Measurements from ENCODE around the gene PDE4B. TPM values are rescaled to one million over a fixed set of nuclear protein-coding genes. Genes with fewer than 3 reads are reported as not detected.

Gene PDE4B
- total and polyA plus RNA-seq, 2 of the 13 experiments (the other 11 are each of a cell fraction or from before 2014, with no cell fraction given) = not detected

GRCh38 chr1:66372522-66373101 is 579.9 kb downstream of the PDE4B start (continued):
- TF ChIP-seq ZNF280D (CRISPR knock-in tag; IDR thresholded peaks at IDR 0.05) (no peak), KAT8 (CRISPR knock-in tag; IDR thresholded peaks at IDR 0.05) (no peak), ZFP36 (IDR thresholded peaks at IDR 0.05; ENCODE audit: borderline replicate concordance, low read depth, low read length, partially characterized antibody) (no peak), ADNP (CRISPR knock-in tag; IDR thresholded peaks at IDR 0.05) (no peak), MXD1 (CRISPR knock-in tag; IDR thresholded peaks at IDR 0.05) (no peak), GRHL1 (CRISPR knock-in tag; conservative IDR thresholded peaks at IDR 0.05) (no peak)

- Histone ChIP-seq H3K27ac (ENCODE audit: extremely low read length, insufficient read depth, low read length) (no peak overlapping the region), H2AFZ (ENCODE audit: low read length) (no peak overlapping the region), H3K4me2 (ENCODE audit: low read depth, low read length) (no peak overlapping the region), H3K9me3 (ENCODE audit: low read length) (no peaks in the 10 kb centered on the region), H3K36me3 (replicated peaks in 1 of 2; ENCODE audit: control insufficient read depth in 1 of 2, insufficient read depth in 2 of 2, low read length in 2 of 2) (no peaks in the 10 kb centered on the region), H3K9ac (ENCODE audit: insufficient read depth, low read depth, low read length) (no peak overlapping the region), H3K4me3 (replicated peaks in 1 of 3; ENCODE audit: insufficient read depth in 1 of 3, low read depth in 2 of 3, low read length in 3 of 3) (no peak overlapping the region), H4K20me1 (ENCODE audit: insufficient read depth, low read length) (no peaks in the 10 kb centered on the region), H3K27me3 (ENCODE audit: control insufficient read depth in 1 of 2, insufficient read depth in 2 of 2, low read length in 2 of 2) (no peaks in the 10 kb centered on the region; a peak in 1 of 5 replicates), H3K4me1 (ENCODE audit: insufficient read depth, low read length) (no peaks in the 10 kb centered on the region), H3K79me2 (ENCODE audit: insufficient read depth, low read length) (no peaks in the 10 kb centered on the region)
- no TSS peak for BruUV-seq (replicated peaks)
- in situ Hi-C loops (cut with HindIII; ENCODE audit: extremely low pct_ligation_motif_present, low pct_unique_long_range_greater_than_20kb) (no loop called here), intact Hi-C loops (cut with micrococcal nuclease; ENCODE audit: unreplicated experiment) (no loop called here)
- ChIA-PET CTCF (ENCODE audit: low intra/inter-chr PET ratio, low total read pairs) (no interaction called here), POLR2A (no interaction called here)
- no peak for FAIRE-seq
- no peak for DNase-seq (ENCODE audit: low spot score)
- no peak for ATAC-seq
- 2% methylated on average over 4 of the region's 4 CpGs for WGBS (ENCODE audit: low lambda C conversion rate)
- TF ChIP-seq GPBP1L1 (CRISPR knock-in tag; IDR thresholded peaks at IDR 0.05) = no peak
- TF ChIP-seq YEATS2 (CRISPR knock-in tag; IDR thresholded peaks at IDR 0.05; ENCODE audit: borderline replicate concordance) = no peak
- no peak for TF ChIP-seq ZNF616 (CRISPR knock-in tag; IDR thresholded peaks at IDR 0.05; ENCODE audit: low read depth)
- TF ChIP-seq BRD4 (CRISPR knock-in tag; IDR thresholded peaks at IDR 0.05) = no peak
- no peak for TF ChIP-seq BCL6 (CRISPR knock-in tag; IDR thresholded peaks at IDR 0.05)
- TF ChIP-seq ZNF326 (CRISPR knock-in tag; IDR thresholded peaks at IDR 0.05; ENCODE audit: borderline replicate concordance) = no peak
- no peak for TF ChIP-seq ZNF557 (CRISPR knock-in tag; IDR thresholded peaks at IDR 0.05)
- no peak for TF ChIP-seq ZNF281 (CRISPR knock-in tag; IDR thresholded peaks at IDR 0.05; ENCODE audit: borderline replicate concordance)
These were observed 580.5 kb downstream of the PDE4B start for GRCh38 chr1:66373157-66373591.

All from HepG2 (cell line).